ENCODE data around the gene SLC16A1.

The SLC16A1 gene

GRCh38 chr1:112990271-112990670 is 34.3 kb upstream of the SLC16A1 start:
- no peaks in the 10 kb centered on the region for H3K27me3 ChIP-seq (ENCODE audit: insufficient read depth, poor library complexity, severe bottlenecking)
- peaks cover 15% of the 10 kb centered on the region for H3K4me1 ChIP-seq (ENCODE audit: insufficient read depth, poor library complexity, severe bottlenecking)
- no peak for TF ChIP-seq CTCF (IDR thresholded peaks at IDR 0.05; ENCODE audit: poor library complexity, severe bottlenecking)
- peak; percentile 56; the same call in 2 of the 3 replicates for ATAC-seq (ENCODE audit: low read depth)
- no peaks in the 10 kb centered on the region for H3K36me3 ChIP-seq (ENCODE audit: low read depth)
- no peak overlapping the region for H3K4me3 ChIP-seq (ENCODE audit: severe bottlenecking)
- peak overlapping the region; percentile 28 for H3K27ac ChIP-seq (ENCODE audit: poor library complexity, severe bottlenecking)
- DNase-seq (ENCODE audit: low spot score), result no peak
- no peaks in the 10 kb centered on the region for H3K9me3 ChIP-seq (ENCODE audit: severe bottlenecking)

DNA sequence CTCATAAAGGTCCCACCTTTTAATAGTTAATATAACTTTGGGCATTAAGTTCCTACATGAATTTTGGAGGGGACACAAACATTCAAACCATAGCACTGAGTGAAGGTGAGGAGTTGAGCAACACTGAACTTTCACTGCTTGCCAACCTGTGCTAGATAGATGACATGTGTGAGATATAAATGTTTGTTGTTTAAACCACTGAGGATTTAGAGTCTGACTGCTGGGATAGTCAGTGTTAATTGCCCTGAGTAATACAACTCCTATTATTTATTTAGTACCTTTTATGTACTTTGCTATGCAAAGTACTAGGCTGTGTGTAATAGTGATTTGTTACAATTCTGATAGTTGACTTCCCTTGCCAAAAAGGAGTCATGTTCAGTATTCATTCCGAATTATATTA is 32.4 kb upstream of the SLC16A1 start:
- no peak for TF ChIP-seq CTCF (IDR thresholded peaks at IDR 0.05; ENCODE audit: poor library complexity, severe bottlenecking)
- H3K36me3 ChIP-seq (ENCODE audit: low read depth), result no peaks in the 10 kb centered on the region
- H3K4me1 ChIP-seq (ENCODE audit: insufficient read depth, poor library complexity, severe bottlenecking), result peaks cover 15% of the 10 kb centered on the region
- ATAC-seq (ENCODE audit: low read depth) (peak; percentile 62), DNase-seq (ENCODE audit: low spot score) (no peak)
- H3K9me3 ChIP-seq (ENCODE audit: severe bottlenecking), result no peaks in the 10 kb centered on the region
- no peak overlapping the region for H3K27ac ChIP-seq (ENCODE audit: poor library complexity, severe bottlenecking)
- no peaks in the 10 kb centered on the region for H3K27me3 ChIP-seq (ENCODE audit: insufficient read depth, poor library complexity, severe bottlenecking)
- no peak overlapping the region for H3K4me3 ChIP-seq (ENCODE audit: severe bottlenecking)

GRCh38 chr1:112985123-112985522 is 29.1 kb upstream of the SLC16A1 start:
- no peaks in the 10 kb centered on the region for H3K27me3 ChIP-seq (ENCODE audit: insufficient read depth, poor library complexity, severe bottlenecking)
- no peak for DNase-seq (ENCODE audit: low spot score)
- no peak overlapping the region for H3K27ac ChIP-seq (ENCODE audit: poor library complexity, severe bottlenecking)
- H3K4me1 ChIP-seq (ENCODE audit: insufficient read depth, poor library complexity, severe bottlenecking), result peaks cover 11% of the 10 kb centered on the region
- no peak for TF ChIP-seq CTCF (IDR thresholded peaks at IDR 0.05; ENCODE audit: poor library complexity, severe bottlenecking)
- no peaks in the 10 kb centered on the region for H3K36me3 ChIP-seq (ENCODE audit: low read depth)
- H3K9me3 ChIP-seq (ENCODE audit: severe bottlenecking), result no peaks in the 10 kb centered on the region
- no peak for ATAC-seq (ENCODE audit: low read depth)
- H3K4me3 ChIP-seq (ENCODE audit: severe bottlenecking), result no peak overlapping the region

GRCh38 chr1:112983537-112984131 is 27.6 kb upstream of the SLC16A1 start:
- ATAC-seq (ENCODE audit: low read depth) (no peak), DNase-seq (ENCODE audit: low spot score) (no peak)
- TF ChIP-seq CTCF (IDR thresholded peaks at IDR 0.05; ENCODE audit: poor library complexity, severe bottlenecking), result no peak
- no peak overlapping the region for H3K4me3 ChIP-seq (ENCODE audit: severe bottlenecking)
- H3K9me3 ChIP-seq (ENCODE audit: severe bottlenecking), result no peaks in the 10 kb centered on the region
- 0 out of 2 replicates have a peak, but pooled peaks cover under 1% of the 10 kb centered on the region for H3K36me3 ChIP-seq (ENCODE audit: low read depth)
- H3K27me3 ChIP-seq (ENCODE audit: insufficient read depth, poor library complexity, severe bottlenecking), result no peaks in the 10 kb centered on the region
- H3K27ac ChIP-seq (ENCODE audit: poor library complexity, severe bottlenecking), result no peak overlapping the region
- H3K4me1 ChIP-seq (ENCODE audit: insufficient read depth, poor library complexity, severe bottlenecking), result peaks cover 5% of the 10 kb centered on the region

DNA sequence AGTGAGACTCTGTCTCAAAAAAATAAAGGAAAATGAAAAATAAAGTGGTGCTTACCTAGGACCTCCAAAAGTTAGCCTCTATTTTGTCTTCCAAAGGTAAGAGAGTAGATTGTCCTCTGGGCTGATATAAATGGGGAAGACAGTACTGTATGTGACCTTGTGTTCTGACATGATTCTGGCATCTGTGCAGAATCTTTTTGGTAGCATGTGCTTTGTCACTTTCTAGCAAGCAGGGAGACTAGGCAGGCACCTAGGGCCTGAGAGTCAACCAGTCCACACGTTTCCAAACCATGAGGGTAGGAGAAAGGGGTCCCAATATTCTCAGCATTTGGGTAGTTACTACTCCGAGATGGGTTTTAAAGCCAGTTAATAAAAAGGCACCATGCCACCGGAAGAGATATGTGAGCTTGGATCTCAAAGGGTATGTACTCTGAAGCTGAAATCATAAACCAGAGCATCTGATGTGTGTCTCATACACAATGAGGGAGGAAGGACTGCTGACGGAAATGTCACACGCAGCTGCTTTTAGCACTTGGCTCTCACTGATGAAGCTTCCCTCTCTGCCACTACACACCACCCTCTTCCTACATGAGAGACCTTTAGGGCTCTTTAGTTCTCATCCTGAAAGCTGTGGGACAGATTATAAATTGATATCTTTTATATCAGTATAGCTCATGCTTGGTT is 27.0 kb upstream of the SLC16A1 start:
- no peak for TF ChIP-seq CTCF (IDR thresholded peaks at IDR 0.05; ENCODE audit: poor library complexity, severe bottlenecking)
- peaks cover 3% of the 10 kb centered on the region for H3K4me1 ChIP-seq (ENCODE audit: insufficient read depth, poor library complexity, severe bottlenecking)

More for the DNA sequence above, 27.0 kb upstream of the SLC16A1 start:
- ATAC-seq (ENCODE audit: low read depth) (no peak), DNase-seq (ENCODE audit: low spot score) (no peak)
- H3K36me3 ChIP-seq (ENCODE audit: low read depth), result 0 out of 2 replicates have a peak, but pooled peaks cover 4% of the 10 kb centered on the region
- no peaks in the 10 kb centered on the region for H3K9me3 ChIP-seq (ENCODE audit: severe bottlenecking)
- no peak overlapping the region for H3K4me3 ChIP-seq (ENCODE audit: severe bottlenecking)
- H3K27ac ChIP-seq (ENCODE audit: poor library complexity, severe bottlenecking), result no peak overlapping the region
- no peaks in the 10 kb centered on the region for H3K27me3 ChIP-seq (ENCODE audit: insufficient read depth, poor library complexity, severe bottlenecking)
